Measurements from ENCODE around the gene GRM4.

The GRM4 gene

DNA sequence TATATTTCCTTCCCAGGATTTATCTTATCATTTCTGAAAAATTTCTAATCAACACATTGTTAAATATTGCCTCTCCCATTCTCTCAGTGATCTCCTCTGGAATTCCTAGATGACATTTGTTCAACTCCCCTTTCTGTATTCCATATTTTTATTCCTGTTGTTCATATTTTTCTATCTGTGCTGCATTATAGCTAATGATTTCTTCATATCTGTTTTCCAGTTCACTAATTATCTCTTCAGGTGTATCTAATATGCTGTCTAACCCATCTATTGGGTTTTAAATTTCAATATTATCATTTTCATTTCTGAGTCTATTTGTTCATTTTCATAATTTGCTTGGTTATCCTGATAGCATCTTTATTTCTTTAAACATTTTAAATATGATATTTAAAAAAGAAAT lies 141.9 kb downstream of the GRM4 start:
- DNase-seq (ENCODE audit: low read depth) = no peak
- no peak overlapping the region for H3K4me3 ChIP-seq (ENCODE audit: low read depth, low read length)
- TF ChIP-seq POLR2A (IDR thresholded peaks at IDR 0.05; ENCODE audit: extremely low read depth, insufficient read length) (no peak), MYC (IDR thresholded peaks at IDR 0.05; ENCODE audit: low read depth, low read length) (no peak)
- TF ChIP-seq, protein P1, sequence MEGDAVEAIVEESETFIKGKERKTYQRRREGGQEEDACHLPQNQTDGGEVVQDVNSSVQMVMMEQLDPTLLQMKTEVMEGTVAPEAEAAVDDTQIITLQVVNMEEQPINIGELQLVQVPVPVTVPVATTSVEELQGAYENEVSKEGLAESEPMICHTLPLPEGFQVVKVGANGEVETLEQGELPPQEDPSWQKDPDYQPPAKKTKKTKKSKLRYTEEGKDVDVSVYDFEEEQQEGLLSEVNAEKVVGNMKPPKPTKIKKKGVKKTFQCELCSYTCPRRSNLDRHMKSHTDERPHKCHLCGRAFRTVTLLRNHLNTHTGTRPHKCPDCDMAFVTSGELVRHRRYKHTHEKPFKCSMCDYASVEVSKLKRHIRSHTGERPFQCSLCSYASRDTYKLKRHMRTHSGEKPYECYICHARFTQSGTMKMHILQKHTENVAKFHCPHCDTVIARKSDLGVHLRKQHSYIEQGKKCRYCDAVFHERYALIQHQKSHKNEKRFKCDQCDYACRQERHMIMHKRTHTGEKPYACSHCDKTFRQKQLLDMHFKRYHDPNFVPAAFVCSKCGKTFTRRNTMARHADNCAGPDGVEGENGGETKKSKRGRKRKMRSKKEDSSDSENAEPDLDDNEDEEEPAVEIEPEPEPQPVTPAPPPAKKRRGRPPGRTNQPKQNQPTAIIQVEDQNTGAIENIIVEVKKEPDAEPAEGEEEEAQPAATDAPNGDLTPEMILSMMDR (IDR thresholded peaks at IDR 0.05; ENCODE audit: low read depth, low read length) = no peak
- TF ChIP-seq, protein P2, sequence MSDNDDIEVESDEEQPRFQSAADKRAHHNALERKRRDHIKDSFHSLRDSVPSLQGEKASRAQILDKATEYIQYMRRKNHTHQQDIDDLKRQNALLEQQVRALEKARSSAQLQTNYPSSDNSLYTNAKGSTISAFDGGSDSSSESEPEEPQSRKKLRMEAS (IDR thresholded peaks at IDR 0.05; ENCODE audit: low read depth, low read length) = no peak

DNA sequence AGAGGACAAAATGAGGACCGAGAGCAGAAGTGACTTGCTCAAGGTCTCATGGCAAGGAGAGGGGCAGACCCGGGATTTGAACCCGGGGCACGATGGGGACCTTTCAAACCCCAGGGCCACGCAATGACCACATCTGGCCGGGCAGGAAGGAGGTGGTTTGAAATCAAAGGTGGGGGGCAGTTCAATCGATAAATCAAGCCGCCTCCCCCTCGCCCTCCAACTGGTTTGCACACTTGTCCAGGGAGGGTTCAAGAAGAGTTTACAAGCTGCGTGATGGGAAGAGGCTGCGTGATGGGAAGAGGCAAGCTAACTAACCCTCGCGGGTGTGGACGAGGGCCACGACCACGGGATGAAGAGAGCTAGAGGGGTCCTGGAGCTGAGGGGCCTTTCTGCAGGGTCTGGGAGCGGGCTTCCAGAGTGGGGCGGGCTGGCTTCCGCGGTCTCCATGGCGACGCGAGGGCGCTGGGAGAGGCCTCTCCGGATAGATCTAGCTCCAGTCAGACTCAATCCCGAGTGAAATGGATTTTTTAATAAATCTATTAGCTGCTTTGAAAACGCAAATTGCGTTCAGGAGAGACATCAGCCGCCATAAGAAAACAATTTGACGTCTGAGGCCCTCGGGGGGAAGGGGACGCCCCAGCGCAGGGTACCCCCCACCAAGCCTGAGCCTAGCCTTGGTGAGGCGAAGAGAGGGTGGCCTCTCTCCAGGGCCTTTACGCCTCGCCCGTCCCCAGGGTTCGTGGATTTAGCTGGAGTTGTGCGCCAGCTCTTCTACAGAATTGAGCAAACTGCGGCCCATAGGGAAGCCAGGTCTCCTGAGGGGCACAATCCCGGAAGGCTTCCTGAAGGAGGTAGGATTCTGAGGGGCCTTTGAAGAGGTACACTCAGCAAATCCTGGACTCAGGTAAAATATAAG lies 143.9 kb downstream of the GRM4 start:
- TF ChIP-seq, protein P1 (IDR thresholded peaks at IDR 0.05; ENCODE audit: low read depth, low read length) = no peak
- TF ChIP-seq POLR2A (IDR thresholded peaks at IDR 0.05; ENCODE audit: extremely low read depth, insufficient read length) (no peak), MYC (IDR thresholded peaks at IDR 0.05; ENCODE audit: low read depth, low read length) (no peak)
- TF ChIP-seq, protein P2 (IDR thresholded peaks at IDR 0.05; ENCODE audit: low read depth, low read length) = no peak
- no peak overlapping the region for H3K4me3 ChIP-seq (ENCODE audit: low read depth, low read length)
- DNase-seq (ENCODE audit: low read depth) = no peak

DNA sequence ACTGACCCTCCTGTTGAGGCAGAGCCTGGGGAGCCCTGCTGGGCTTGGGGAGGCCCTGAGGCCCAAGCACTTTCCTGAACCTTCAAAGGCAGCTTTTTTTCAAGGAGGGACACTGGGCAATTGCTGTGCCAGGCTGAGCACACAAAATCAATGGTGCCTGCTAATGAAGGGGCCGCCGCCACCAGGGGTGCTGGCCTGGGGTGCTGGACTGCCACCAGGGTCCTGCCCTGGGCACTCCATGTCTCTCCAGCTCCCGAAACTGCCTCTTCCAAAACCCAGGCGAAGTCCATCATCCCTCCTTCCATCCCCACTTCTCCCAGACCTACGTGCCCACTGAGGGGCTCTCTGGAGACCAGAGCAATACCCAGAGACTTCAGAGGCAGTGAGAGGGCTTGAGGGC lies 145.6 kb downstream of the GRM4 start:
- no peak overlapping the region for H3K4me3 ChIP-seq (ENCODE audit: low read depth, low read length)
- DNase-seq (ENCODE audit: low read depth) = no peak
- no peak for TF ChIP-seq MYC (IDR thresholded peaks at IDR 0.05; ENCODE audit: low read depth, low read length)
- TF ChIP-seq, protein P2 (IDR thresholded peaks at IDR 0.05; ENCODE audit: low read depth, low read length) = no peak
- no peak for TF ChIP-seq POLR2A (IDR thresholded peaks at IDR 0.05; ENCODE audit: extremely low read depth, insufficient read length)
- TF ChIP-seq, protein P1 (IDR thresholded peaks at IDR 0.05; ENCODE audit: low read depth, low read length) = no peak

DNA sequence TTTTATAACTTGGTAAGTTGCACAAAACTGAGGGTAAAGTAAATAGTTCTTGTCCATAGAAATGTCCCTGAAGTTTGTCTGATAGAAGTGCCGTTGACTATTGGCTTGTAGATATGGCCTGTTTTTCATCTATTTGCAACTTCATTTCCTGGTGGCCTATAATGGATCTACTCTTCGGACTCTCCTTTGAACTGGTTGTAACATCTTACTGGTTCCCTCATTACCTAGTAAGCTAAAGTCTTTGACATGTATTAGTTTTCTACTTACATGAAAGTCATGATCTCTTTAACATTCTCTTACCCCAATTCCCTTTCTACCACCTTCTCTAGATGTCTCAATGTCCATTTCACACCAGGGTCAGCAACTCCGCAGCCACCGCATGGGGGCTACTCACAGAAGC lies 146.3 kb downstream of the GRM4 start:
- no peak for DNase-seq (ENCODE audit: low read depth)
- TF ChIP-seq, protein P2 (IDR thresholded peaks at IDR 0.05; ENCODE audit: low read depth, low read length) = no peak
- no peak for TF ChIP-seq POLR2A (IDR thresholded peaks at IDR 0.05; ENCODE audit: extremely low read depth, insufficient read length)
- TF ChIP-seq, protein P1 (IDR thresholded peaks at IDR 0.05; ENCODE audit: low read depth, low read length) = no peak
- TF ChIP-seq MYC (IDR thresholded peaks at IDR 0.05; ENCODE audit: low read depth, low read length) = no peak
- no peak overlapping the region for H3K4me3 ChIP-seq (ENCODE audit: low read depth, low read length)

DNA sequence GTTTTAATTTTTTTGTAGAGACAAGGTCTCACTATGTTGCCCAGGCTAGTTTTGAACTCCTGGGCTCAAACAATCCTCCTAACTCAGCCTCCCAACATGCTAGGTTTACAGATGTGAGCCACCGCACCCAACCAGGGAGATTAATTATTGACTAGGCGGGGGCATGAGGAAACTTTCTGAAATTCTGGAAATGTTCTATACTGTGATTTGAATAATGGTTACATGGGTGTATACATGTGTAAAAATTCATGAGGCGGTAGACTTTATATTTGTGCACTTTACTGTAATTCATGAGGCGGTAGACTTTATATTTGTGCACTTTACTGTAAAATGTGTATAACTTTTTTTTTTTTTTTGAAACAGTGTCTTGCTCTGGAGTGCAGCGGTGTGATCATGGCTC lies 147.2 kb downstream of the GRM4 start:
- TF ChIP-seq, protein P2 (IDR thresholded peaks at IDR 0.05; ENCODE audit: low read depth, low read length) = no peak
- TF ChIP-seq, protein P1 (IDR thresholded peaks at IDR 0.05; ENCODE audit: low read depth, low read length) = no peak
- TF ChIP-seq POLR2A (IDR thresholded peaks at IDR 0.05; ENCODE audit: extremely low read depth, insufficient read length) = no peak
- TF ChIP-seq MYC (IDR thresholded peaks at IDR 0.05; ENCODE audit: low read depth, low read length) = no peak
- no peak for DNase-seq (ENCODE audit: low read depth)
- no peak overlapping the region for H3K4me3 ChIP-seq (ENCODE audit: low read depth, low read length)

Measured in NB4 (cell line).